GM18519 (cell line): ENCODE measurements around the gene PLCB2.

Source experiments
- ATAC-seq: cut with Tn5 transposase; IDR thresholded peaks from one replicate; pipeline ENCODE4 v1.9.1; 2021; ENCODE audit warnings: mild to moderate bottlenecking, moderate library complexity; ENCODE audit not compliant: unreplicated experiment, low FRiP score

PLCB2 gene

DNA sequence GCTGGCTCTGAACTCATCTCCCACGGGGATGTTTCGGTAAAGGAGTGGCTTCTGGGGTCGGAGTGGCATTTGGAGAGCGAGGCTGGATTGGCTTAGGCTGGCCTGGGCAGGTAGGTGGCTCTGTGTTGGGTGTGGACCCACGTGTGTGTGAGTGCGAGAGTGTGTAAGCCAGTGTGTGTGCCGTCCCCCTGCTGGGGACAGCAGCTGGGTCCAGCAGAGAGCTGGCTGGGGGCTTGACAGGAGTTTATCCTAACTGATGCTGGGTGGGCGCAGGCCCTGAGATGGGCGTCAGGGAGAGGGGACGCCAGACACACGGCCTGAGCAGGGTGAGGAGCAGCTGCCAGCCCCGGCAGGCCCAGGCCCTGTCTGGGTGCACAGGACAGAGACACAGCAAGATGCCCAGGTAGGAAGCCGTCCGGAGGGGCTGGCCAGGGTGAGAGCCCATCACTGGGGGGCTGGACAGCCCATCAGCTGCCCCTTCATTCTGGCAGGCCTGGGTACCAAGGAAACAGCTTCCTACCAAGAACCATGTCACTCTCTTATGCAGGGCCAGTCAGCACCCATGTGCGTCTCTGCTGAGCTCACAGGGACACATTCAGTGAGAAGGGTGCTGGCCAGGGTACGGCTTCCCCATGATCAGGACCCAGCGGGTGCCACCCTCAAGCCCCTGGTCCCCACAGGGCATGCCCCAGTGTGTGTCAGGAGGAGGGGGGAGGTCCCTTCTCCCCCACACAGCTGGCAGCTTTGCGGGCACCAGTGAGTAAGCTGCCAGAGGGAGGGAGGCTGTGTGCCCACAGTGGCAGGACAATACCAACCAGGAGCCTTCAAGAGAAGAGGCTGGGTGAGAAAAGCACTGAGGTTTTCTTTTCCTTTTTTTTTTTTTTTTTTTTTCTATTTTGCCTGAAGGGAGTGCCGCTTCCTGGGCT is 67.8 kb downstream of the PLCB2 start:
- ATAC-seq: no peak

- no peak for ATAC-seq
These were observed 68.4 kb downstream of the PLCB2 start for GRCh38 chr15:40239404-40239692.

DNA sequence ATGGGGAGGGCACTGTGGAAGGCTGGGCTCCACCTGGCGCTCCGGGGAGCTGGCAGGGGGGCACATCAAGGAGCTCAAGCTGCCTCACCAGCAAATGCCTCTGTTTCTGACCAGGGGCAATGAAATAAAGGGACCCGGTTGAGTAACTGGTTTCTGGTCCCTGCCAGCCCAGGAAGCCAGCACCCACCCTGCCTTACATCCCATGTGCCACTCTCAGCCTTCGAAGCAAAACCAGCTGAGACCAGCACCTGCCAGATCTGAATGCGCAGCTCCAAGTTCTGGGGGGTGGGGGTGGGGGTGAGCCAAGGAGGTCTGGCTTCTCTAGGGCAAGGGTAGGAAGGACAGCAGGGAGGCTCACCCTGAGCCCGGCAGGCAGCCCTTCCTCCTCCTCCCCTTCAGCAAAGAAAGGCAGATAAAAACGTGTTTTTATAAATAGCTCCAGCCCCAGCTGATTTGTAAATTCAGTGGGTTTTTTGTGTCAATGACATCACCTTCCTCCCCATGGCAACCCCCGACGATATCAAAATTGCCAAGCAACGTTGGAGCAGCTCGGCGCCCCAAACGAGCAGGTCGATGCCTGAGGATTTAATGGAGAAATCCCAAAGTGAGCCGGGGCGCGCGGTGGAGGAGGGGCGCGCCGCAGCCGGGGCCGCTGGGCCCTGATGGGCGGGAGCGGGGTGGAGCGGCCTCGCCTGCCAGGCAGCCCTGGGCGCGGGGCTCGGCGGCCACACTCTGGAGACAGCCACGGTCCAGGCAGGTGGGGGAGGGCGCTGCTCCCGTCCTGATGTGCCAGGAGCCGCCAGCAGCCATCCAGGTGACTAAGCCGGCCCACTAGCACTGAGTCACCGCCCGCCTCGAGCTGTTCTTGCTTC is 69.0 kb downstream of the PLCB2 start, which contains the start of gene PAK6:
PAK6 (plus strand) TSS at position 532 of the 872 bp plus-strand sequence. CDS start 25,723 bp downstream, outside the sequence.
- ATAC-seq: no peak
